Neural cell (in vitro differentiated cells): ENCODE results near the gene AP2B1.

Experiments
- EP300 ChIP-seq: fragments of 450-650 bp; conservative IDR thresholded peaks from 2 replicates; pipeline ENCODE4 v1.6.1; 2014; ENCODE audit warnings: antibody characterized with exemption, mild to moderate bottlenecking, moderate library complexity; ENCODE audit not compliant: poor library complexity, severe bottlenecking
- EZH2 ChIP-seq: fragments of 200-600, 300-800 bp; shearing (Covaris generic), sonication (generic); IDR thresholded peaks from 2 replicates; pipeline ENCODE4 v1.6.1; 2014; ENCODE audit warnings: antibody characterized with exemption, low read length, borderline replicate concordance, mild to moderate bottlenecking; ENCODE audit not compliant: insufficient read depth, poor library complexity, severe bottlenecking
- MXI1 ChIP-seq: fragments of 450-650 bp; conservative IDR thresholded peaks from 2 replicates; pipeline ENCODE4 v1.6.1; 2014; ENCODE audit warnings: antibody characterized with exemption, mild to moderate bottlenecking; ENCODE audit not compliant: poor library complexity, severe bottlenecking
- POLR2AphosphoS5 ChIP-seq: IDR thresholded peaks from 2 replicates; pipeline ENCODE4 v1.6.1; 2012
- RAD21 ChIP-seq: fragments of 450-650 bp; conservative IDR thresholded peaks from 2 replicates; pipeline ENCODE4 v1.6.1; 2014; ENCODE audit warnings: antibody characterized with exemption, mild to moderate bottlenecking, moderate library complexity
- SMC3 ChIP-seq: fragments of 450-650 bp; conservative IDR thresholded peaks from 2 replicates; pipeline ENCODE4 v1.6.1; 2014; ENCODE audit warnings: antibody characterized with exemption, mild to moderate bottlenecking, moderate library complexity; ENCODE audit not compliant: poor library complexity
- TAF1 ChIP-seq: IDR thresholded peaks from 2 replicates; pipeline ENCODE4 v1.6.1; 2012; ENCODE audit warnings: low read depth
- TF ChIP-seq, protein P1 (sequence below): fragments of 450-650 bp; IDR thresholded peaks from 2 replicates; pipeline ENCODE4 v1.5.1; 2014; ENCODE audit warnings: antibody characterized with exemption, mild to moderate bottlenecking, moderate library complexity; ENCODE audit not compliant: poor library complexity, severe bottlenecking
- TF ChIP-seq, protein P2 (sequence below): IDR thresholded peaks from 2 replicates; pipeline ENCODE4 v1.6.1; 2012; ENCODE audit warnings: borderline replicate concordance

DNA sequence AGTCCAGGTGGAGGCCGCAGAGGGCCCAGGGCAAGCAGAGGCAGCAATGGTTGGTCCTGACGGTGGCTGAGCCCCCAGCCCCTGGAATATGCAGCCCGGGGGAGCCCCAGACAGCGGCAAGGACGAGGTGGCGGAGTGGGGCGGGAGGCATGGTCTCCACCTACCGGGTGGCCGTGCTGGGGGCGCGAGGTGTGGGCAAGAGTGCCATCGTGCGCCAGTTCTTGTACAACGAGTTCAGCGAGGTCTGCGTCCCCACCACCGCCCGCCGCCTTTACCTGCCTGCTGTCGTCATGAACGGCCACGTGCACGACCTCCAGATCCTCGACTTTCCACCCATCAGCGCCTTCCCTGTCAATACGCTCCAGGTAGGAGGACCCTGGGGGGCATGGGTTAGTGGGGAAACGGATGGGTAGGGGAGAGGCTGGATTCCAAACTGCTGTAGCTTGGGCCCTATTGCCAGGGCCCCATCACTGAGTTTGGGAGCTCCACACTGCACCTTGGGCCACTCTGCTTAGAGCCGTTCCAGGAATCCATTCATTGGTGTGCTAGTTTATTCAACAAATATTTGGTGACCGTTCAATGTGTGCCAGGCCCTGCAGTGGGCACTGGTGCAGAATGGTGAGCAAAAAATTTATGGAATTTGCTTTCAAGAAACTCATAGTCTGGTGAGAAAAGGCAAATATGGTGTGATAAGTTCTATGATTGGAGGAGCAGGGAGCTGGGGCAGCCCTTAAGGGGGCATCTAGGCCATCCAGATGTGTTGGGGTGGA is 148.1 kb downstream of the AP2B1 start:
- TF ChIP-seq, protein P1, sequence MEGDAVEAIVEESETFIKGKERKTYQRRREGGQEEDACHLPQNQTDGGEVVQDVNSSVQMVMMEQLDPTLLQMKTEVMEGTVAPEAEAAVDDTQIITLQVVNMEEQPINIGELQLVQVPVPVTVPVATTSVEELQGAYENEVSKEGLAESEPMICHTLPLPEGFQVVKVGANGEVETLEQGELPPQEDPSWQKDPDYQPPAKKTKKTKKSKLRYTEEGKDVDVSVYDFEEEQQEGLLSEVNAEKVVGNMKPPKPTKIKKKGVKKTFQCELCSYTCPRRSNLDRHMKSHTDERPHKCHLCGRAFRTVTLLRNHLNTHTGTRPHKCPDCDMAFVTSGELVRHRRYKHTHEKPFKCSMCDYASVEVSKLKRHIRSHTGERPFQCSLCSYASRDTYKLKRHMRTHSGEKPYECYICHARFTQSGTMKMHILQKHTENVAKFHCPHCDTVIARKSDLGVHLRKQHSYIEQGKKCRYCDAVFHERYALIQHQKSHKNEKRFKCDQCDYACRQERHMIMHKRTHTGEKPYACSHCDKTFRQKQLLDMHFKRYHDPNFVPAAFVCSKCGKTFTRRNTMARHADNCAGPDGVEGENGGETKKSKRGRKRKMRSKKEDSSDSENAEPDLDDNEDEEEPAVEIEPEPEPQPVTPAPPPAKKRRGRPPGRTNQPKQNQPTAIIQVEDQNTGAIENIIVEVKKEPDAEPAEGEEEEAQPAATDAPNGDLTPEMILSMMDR, result no peak
- TF ChIP-seq POLR2AphosphoS5 (no peak), EP300 (no peak), EZH2 (no peak), MXI1 (no peak), RAD21 (no peak), SMC3 (no peak), TAF1 (no peak)
- TF ChIP-seq, protein P2, sequence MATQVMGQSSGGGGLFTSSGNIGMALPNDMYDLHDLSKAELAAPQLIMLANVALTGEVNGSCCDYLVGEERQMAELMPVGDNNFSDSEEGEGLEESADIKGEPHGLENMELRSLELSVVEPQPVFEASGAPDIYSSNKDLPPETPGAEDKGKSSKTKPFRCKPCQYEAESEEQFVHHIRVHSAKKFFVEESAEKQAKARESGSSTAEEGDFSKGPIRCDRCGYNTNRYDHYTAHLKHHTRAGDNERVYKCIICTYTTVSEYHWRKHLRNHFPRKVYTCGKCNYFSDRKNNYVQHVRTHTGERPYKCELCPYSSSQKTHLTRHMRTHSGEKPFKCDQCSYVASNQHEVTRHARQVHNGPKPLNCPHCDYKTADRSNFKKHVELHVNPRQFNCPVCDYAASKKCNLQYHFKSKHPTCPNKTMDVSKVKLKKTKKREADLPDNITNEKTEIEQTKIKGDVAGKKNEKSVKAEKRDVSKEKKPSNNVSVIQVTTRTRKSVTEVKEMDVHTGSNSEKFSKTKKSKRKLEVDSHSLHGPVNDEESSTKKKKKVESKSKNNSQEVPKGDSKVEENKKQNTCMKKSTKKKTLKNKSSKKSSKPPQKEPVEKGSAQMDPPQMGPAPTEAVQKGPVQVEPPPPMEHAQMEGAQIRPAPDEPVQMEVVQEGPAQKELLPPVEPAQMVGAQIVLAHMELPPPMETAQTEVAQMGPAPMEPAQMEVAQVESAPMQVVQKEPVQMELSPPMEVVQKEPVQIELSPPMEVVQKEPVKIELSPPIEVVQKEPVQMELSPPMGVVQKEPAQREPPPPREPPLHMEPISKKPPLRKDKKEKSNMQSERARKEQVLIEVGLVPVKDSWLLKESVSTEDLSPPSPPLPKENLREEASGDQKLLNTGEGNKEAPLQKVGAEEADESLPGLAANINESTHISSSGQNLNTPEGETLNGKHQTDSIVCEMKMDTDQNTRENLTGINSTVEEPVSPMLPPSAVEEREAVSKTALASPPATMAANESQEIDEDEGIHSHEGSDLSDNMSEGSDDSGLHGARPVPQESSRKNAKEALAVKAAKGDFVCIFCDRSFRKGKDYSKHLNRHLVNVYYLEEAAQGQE, result no peak
